Left lobe of liver (tissue), 1 donor: Measurements from ENCODE around the gene DYNLT3. TPM values are rescaled to one million over a fixed set of nuclear protein-coding genes. Genes with fewer than 3 reads are reported as not detected.

ENCODE experiments used
- total RNA-seq: library from RNA; stranded (reverse); gene quantifications from one replicate; pipeline ENCODE4 v1.2.1, GENCODE V29; 2021
- donor health status: DM: no; HTN: yes; CAD: no.

Gene DYNLT3
- total RNA-seq, 1 donor from 2014 or later = 13.2 TPM

Other genes starting within 250 kb of the DYNLT3 start
- 1.5 TPM for gene XK, start 161.8 kb downstream of the DYNLT3 start, total RNA-seq
- 6.8 TPM for gene CYBB, start 67.5 kb downstream of the DYNLT3 start, total RNA-seq
- gene SYTL5, start 159.0 kb upstream of the DYNLT3 start, total RNA-seq = 2.4 TPM